HG03064 (cell line): ENCODE results near the gene NOS1.

ENCODE experiments used
- ATAC-seq: cut with Tn5 transposase; IDR thresholded peaks from one replicate; pipeline ENCODE4 v1.9.1; 2021; ENCODE audit warnings: low read depth; ENCODE audit not compliant: unreplicated experiment

The NOS1 gene

DNA sequence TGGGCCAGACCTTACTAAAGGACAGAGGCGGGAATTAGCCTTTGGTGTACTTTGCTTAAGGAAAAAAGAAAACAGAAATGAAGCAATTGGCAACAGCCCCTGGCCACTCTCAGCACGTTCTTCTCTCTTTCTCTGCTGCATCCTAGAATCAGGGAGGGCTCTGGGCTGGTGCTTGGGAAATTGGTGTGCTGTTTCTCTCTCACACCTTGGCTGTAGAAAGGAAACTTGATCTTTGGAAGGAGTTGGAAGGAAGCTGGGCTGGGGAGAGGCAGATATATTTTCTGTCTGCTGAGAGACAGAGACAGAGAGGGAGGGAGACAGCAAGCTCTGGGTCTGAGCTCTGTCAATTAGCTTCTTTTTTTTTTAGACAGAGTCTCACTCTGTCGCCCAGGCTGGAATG lies 27.4 kb downstream of the NOS1 start:
- ATAC-seq = no peak

DNA sequence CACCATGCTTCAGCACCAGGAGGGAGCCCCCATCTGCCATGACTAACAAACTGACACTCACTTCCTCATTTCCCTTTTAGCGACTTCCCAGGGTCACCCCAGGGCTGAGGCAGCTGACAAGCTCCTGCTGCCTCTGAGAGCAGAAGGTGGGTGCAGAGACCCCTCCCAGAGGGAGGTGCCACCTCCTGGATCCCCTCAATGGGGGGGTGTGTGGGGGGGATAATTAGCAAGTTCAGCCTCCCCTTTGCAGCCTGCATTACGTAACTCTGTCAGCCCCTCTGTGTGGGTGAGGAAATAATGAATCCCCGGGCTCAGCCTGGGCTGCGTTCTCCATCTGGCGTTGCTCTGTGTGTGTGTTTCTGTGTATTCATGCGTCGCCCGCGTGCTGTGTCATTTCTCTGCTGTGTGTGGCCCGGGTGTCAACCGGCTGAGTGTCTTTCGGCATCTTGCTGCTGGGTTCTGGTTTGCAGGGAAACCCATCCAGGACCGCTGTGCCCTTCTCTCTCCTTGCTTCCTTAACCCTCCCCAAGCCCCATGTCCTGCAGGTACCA lies 28.0 kb downstream of the NOS1 start:
- ATAC-seq = no peak

DNA sequence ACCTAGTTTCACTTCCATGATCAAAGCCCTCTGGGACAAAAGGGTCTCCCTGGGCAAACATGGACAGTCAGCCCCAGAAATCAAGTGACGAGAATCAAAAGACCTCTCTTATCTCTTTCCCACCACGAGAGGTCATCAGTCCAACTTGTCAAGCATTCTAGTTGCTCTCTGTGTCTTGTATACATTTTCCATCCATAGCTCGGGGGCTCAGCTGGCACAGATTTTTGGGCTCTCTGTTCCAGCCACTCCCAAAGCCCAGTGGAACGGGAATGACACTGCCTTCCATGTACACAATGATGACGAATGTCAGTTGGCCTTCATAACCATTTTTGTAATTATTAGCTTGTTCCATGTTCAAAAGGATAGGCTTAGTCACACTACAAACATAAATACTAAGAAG lies 29.7 kb downstream of the NOS1 start:
- ATAC-seq = no peak

DNA sequence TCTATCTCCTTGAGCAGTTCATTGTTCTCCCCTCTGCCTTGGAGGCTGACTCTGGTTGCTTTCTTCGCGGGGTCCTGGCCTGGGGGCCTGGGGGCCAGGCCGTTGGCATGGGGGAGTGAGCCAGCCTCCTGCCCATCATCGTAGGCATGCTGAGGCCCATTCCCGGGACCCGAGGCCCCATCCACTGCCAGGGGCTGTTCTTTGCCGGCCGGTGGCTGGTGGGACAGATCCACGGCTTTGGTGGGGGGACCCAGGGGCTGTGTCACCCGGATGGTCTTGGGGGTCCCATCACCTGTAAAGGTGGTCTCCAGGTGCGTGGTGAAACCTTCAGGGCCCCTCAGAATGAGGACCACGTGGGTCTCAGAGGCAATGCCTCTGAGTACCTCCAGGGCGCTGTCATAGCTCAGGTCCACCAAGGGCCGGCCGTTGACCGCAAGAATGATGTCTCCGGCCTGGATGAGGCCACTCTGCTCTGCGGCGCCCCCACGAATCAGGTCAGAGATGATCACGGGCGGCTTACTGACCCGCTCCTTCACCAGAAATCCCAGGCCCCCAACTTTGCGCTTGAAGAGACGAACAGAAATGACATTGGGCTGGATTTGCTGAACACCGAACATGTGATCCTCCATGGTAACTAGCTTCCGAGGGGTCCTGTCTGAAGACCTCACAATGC lies 30.8 kb downstream of the NOS1 start:
- ATAC-seq = no peak

DNA sequence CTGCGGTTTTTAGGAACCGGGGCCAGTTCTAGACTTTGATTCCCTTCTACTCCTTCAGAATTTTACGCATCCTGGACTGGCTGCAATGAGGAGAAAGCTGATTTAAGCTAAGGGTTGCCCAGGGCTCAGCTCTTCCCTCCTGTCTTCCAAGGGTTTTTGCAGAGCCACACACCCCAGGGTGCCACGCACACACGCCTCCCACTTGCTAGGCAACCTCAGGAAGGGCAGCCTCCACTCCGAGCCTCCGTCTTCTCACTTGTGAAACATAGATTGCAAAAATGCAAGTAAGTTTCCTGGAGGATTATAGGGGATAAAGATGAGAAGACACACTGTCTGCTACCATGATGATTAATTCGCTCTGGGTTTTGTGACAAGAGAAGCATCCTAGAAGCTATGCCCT lies 31.7 kb downstream of the NOS1 start:
- ATAC-seq = no peak

DNA sequence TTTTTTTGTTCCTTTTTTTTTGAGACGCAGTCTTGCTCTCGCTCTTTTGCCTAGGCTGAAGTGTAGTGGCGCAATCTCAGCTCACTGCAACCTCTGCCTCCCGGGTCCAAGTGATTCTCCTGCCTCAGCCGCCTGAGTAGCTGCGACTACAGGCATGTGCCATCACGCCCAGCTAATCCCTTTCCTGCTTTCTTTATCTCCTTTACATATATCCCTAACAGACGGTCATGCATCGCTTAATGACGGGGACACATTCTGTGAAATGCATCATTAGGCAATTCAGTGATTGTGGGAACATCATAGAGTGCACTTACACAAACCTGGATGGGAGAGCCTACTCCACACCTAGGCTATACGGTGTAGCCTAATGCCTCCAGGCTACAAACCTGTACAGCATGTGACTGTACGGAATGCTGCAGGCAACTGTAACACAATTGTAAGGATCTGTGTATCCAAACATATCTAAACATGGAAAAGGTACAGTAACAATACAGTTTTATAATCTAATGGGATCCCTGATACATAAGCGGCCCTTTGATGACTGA lies 32.8 kb downstream of the NOS1 start:
- ATAC-seq = no peak

DNA sequence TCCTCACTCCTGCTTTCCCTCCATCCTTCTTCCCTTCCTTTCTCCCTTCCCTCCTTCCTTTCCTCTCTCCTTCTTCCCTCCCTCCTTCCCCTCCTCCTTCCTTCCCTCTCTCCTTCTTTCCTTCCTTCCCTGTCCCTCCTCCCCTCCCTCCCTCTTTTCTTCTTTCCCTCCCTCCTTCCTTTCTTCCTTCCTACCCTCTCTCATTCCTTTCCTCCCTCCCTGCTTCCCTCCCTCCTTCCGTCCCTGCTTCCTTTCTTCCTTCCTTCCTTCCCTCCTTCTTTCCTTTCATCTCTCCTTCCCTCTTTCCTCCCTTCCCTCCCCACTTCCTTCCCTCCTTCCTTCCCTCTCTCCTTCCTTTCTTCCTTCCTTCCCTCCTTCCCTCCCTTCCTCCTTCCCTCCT lies 39.0 kb downstream of the NOS1 start:
- no peak for ATAC-seq

DNA sequence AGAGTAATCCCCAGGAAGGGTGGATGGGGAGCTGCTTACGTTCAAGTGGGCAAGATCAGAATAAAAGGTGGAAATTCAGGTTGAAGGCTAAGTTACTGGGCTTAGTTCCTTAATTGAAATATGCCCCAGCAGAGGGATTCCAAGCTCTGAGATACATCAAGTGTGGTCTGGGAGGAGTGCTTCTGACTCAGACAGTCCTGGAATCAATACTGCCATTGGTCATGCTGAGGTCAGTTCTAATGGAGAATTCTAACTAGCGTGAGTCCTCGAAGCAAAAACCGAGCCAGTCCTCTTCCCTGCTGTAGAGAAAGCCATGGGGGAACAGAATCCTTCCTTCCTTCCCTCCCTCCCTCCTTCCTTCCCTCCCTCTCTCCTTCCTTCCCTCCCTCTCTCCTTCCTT lies 39.9 kb downstream of the NOS1 start:
- no peak for ATAC-seq

DNA sequence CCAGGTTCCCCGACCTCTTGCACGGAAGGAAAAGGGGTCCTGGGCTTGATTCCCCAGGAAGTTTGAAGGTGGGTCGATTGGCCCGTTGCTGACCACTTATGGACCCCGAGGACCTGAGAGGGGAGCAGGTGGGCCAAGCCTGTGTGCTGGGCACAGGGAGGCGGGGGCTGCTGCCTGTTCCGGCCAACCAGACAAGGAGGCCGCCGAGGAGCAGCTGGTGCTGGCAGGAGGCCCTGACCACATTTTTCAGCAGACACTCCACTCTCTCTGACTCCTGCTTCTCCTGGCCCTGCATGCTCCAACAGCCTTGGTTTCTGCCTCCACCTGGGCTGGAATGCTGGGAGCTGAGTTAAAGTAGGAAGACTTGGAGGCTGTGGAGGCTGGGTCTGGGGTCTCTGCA lies 42.8 kb downstream of the NOS1 start:
- no peak for ATAC-seq

DNA sequence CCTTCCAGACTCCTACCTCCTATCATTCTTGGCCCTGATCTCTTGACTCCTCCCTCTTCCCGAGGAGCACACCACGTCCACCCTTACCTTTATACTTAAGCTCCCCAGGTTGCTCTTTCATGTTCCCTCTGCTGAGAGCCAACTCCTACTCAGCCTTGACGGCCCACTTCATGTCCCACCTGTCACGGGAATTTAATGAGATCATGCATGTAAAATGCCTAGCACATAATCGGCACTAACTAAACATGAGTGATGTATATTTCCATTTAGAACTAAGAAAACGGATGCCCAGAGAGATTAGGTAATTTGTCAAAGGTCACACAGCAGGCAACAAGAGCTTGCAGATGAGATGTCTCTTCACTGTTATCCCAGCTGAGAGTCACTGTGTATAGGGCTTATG lies 45.1 kb downstream of the NOS1 start:
- ATAC-seq = no peak

DNA sequence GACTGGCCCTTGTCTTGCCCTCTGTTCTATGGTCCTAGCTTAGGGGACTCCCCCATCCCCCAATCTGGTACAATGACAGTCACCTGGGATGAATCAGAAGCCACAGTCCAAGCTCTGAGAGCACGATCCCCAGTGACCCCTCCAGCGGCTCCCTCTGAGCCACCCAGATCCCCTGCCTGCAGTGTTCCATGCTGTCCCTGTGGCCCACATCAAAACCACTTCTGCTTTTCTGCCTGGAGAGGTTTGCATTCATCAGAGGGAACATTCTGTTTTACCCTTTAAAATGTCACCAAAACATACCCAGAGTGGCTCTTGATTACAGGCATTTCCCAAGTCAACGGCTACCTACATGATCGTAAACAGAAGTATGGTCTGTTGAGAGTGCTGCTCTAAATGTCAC lies 47.5 kb downstream of the NOS1 start:
- no peak for ATAC-seq

DNA sequence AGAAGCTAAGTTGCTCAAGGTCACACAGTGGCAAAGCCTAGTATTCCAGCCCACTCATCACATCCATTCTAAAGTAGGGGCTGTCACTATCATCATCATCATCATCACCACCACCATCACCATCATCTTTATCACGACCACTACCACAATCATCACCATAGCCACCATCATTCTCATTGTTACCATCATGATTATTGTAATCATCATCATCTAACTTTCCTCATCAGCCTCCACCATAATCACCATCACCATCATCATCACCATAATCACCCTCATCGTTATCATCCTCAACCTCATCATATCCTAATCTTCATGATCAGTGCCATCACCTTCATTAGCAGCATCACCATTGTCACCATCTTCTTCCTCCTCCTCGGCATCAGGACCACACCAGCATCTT lies 48.7 kb downstream of the NOS1 start:
- ATAC-seq = no peak

DNA sequence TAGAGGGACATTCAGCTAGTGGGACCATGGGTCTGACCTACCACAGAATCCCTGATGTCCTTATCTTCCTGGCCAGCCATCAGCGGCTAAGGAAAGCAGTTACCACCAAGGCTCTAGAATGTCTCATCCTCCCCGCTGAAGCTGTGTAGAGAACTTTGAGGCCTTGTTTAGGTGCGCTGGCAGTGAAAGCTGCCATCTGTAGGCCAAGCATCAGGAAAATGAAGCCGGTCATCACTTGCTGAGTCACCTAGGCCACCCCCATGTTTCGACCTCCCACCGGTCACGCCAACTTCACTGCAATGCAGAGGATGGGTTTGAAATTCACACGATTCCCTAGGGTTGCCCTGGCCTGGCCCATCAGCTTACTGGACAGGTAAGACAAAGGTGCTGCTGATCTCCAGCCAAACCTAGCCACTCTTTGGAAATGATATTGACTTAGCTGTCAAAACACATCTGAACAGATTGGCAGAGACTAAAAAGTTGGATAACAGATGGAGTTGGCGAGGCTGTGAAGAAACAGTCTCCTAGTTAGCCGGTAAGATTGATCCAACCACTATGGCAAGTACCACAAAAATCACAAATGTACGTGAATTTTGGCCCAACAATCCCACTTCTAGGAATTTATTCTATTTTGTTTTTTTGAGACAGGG lies 52.0 kb downstream of the NOS1 start:
- ATAC-seq = no peak

DNA sequence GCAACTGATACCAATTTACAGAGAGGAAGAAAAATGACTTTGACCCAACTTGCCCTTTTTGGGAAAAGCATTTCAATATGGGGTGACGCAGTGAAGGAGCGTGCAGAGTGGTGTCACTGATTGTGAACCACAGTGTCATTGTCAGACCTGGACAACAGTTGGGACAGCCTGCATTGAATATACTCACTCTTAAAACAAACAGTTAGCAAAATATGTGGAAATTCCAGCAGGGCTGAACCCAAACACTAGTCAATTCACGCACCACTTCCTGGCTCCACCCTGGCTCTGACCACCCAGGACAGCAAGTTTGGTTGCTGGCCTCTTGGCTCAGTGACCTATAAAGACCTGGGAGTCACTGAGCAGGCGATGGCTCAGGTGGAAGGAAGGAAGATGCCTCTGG lies 61.3 kb downstream of the NOS1 start:
- ATAC-seq = no peak

DNA sequence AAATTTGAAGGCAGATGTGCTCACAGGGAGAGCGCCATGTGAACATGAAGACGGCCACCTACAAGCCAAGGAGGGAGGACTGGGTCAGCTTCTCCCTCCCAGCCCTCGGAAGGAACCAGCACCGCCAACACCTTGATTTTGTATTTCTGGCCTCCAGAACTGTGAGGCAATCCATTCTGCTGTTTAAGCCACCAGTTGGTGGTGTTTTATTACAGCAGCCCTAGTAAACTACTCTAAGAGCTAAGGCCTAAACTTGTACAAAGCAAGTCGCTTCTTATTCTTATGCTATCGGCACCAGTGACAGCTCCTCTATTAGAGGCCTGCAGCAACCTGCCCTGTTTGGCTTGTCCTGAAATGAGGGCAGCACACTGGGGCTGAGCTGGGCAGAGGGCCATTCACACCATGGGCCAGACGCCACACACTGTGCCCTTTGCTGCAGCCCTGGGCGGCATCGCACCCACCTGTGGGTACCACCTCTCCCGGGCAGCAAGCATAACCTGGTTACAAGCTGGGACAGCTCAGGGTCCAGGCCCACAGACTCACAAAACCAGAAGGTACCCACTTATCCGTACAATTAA lies 62.7 kb downstream of the NOS1 start:
- ATAC-seq = no peak

DNA sequence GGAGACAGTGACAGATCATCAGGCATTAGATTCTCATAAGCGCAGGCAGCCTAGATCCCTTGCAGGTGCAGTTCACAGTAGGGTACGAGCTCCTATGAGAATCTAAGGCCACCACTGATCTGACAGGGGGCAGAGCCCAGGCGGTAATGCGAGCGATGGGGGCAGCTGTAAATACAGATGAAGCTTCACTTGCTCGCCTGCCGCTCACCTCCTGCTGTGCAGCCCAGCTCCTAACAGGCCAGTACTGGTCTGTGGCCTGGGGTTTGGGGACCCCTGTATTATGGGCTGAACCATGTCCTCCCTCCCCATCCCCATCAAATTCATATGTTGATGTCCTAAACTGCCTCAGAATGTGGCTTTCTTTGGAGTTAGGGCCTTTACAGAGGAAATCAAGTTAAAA lies 63.2 kb downstream of the NOS1 start:
- no peak for ATAC-seq

DNA sequence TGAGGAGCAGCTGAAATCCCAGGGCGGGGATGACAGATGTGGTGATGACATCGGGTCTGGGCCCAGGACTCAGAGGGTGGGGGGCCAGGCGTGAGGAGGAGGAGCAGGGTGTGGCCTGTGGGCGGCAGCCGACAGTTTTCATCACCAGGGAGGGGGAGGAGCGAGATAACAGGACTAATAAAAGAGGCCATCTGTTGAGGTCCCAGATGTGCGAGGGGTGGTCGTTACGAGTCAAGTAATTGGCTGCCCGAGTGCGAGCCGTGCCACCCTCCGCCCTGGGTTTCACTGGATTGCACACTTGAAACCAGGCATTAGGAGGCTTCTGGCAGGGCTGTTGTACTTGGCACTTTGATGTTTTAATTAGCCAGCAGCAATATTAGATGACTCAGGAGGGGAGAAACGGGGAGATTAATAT lies 67.2 kb downstream of the NOS1 start:
- no peak for ATAC-seq

DNA sequence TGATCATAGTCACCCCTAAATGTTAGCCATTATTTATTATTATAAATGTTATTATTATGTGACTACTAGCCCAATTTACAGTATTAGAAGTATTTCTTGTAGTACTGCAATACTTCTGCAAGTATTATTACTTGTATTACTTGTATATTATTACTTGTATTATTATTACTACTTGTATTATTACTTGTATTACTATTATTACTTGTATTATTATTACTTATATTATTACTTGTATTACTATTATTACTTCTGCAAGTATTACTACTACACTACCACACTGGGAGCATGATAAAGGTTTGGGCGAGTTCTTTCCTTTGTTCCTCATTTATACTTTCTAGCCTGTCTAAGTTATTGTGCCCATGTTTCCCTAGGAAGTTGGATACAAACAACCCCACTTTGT lies 67.9 kb downstream of the NOS1 start:
- no peak for ATAC-seq

DNA sequence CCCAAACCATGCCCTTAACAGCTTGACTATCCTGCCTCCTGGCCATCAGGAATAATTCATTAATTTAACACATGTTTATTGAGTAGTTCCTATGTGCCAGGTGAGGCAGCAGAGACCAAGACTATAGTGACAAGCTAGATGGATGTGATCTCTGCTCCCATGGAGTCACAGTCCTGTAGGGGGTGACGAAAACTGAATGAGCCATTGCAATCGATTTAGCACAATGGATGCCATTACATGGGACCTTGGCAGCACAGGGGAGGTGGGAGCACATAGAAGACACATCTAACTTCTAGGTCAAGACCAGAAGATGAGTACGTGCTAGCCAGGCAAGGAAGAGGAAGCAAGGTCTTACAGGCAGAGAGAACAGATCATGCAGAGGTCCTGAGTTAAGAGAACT lies 68.7 kb downstream of the NOS1 start:
- ATAC-seq = no peak

DNA sequence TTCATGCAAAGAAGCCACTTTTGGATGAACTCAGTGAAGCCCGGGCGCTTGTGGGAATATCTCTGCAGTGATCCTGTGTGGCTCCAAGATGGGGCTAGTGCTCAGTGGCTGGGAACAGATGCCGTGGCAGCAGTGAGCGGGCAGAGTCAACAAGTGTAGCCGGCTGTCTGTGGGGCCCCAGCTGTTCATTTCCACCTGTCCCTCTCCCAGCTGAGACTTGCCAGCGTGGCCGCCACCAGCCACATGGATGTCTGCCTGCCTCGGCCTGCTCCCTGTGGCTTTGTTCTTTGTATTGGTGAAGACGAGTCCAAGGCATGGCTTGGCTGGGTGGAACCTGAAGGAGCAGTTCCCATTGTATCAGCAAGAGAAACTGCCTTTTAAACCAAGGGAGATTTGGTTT lies 77.3 kb downstream of the NOS1 start:
- no peak for ATAC-seq

DNA sequence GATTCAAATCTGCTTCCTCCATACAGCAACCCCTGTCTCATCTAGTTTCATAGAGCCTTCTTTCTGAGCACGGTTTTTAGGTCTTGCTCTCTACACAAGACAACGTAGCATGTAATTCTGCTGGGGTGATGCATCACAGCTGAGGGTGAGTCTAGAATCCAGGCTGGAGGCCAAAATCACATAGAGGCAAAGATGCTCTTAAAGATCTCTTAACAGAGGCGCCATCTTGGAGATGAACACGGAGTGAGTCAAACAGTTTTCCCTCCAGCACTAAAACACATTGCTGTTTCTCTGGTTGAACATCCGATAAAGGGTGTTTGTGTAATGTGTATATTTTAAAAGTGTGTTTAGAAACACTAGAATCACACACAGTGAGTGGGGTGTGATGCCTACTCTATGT lies 78.9 kb downstream of the NOS1 start:
- no peak for ATAC-seq
